Measurements from ENCODE around the gene KBTBD6. TPM values are rescaled to one million over a fixed set of nuclear protein-coding genes. Genes with fewer than 3 reads are reported as not detected.
"Not testable (repeated sequence)": the region's sequence is repeated elsewhere in the genome, so short reads cannot be mapped to it uniquely, and the experiment has no call there.

The KBTBD6 gene, protein sequence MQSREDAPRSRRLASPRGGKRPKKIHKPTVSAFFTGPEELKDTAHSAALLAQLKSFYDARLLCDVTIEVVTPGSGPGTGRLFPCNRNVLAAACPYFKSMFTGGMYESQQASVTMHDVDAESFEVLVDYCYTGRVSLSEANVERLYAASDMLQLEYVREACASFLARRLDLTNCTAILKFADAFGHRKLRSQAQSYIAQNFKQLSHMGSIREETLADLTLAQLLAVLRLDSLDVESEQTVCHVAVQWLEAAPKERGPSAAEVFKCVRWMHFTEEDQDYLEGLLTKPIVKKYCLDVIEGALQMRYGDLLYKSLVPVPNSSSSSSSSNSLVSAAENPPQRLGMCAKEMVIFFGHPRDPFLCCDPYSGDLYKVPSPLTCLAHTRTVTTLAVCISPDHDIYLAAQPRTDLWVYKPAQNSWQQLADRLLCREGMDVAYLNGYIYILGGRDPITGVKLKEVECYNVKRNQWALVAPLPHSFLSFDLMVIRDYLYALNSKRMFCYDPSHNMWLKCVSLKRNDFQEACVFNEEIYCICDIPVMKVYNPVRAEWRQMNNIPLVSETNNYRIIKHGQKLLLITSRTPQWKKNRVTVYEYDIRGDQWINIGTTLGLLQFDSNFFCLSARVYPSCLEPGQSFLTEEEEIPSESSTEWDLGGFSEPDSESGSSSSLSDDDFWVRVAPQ
- total RNA-seq: 12.5 TPM

GRCh38 chr13:41132512-41133152 is at the start of gene KBTBD6:
TSS of gene KBTBD6 (minus strand) at chr13:41132802. CDS start at chr13:41132511, 291 bp downstream.
- Histone ChIP-seq H3K9ac (ENCODE audit: low read depth in 1 of 3, low read length in 3 of 3) (peak within 1 kb of the TSS; percentile 81 to 83 (median 82)), H3K4me1 (ENCODE audit: control insufficient read depth in 3 of 3, insufficient read depth in 3 of 3, low read length in 3 of 3) (peaks cover 21 to 33% (median 33%) of the 10 kb centered on the region in 3 donors), H3K27me3 (ENCODE audit: control insufficient read depth in 3 of 3, insufficient read depth in 3 of 3, low read length in 3 of 3) (no peaks in the 10 kb centered on the region), H3K36me3 (ENCODE audit: control insufficient read depth in 3 of 3, insufficient read depth in 3 of 3, low read length in 3 of 3) (peaks cover 0 to 2% (median 0%) of the 10 kb centered on the region in 3 donors), H3K27ac (ENCODE audit: low read depth, low read length) (peak within 1 kb of the TSS; percentile 84), H3K4me3 (ENCODE audit: low read length in 3 of 3) (peak within 1 kb of the TSS; percentile 90 to 94 (median 91)), H3K9me3 (ENCODE audit: control insufficient read depth in 3 of 3, low read length in 3 of 3) (no peaks in the 10 kb centered on the region)

- H3K36me3 ChIP-seq (ENCODE audit: control insufficient read depth in 3 of 3, insufficient read depth in 3 of 3, low read length in 3 of 3): no peaks in the 10 kb centered on the region
- no peak overlapping the region for H3K4me3 ChIP-seq (ENCODE audit: low read length in 3 of 3)
- H3K9me3 ChIP-seq (ENCODE audit: control insufficient read depth in 3 of 3, low read length in 3 of 3): no peaks in the 10 kb centered on the region
- H3K27ac ChIP-seq (ENCODE audit: low read depth, low read length): no peak overlapping the region
- no peak overlapping the region for H3K9ac ChIP-seq (ENCODE audit: low read depth in 1 of 3, low read length in 3 of 3)
- no peaks in the 10 kb centered on the region for H3K4me1 ChIP-seq (ENCODE audit: control insufficient read depth in 3 of 3, insufficient read depth in 3 of 3, low read length in 3 of 3)
- H3K27me3 ChIP-seq (ENCODE audit: control insufficient read depth in 3 of 3, insufficient read depth in 3 of 3, low read length in 3 of 3): no peaks in the 10 kb centered on the region
These were observed 49.6 kb upstream of the KBTBD6 start for GRCh38 chr13:41182231-41182630.

GRCh38 chr13:41179593-41180250 is 47.1 kb upstream of the KBTBD6 start:
- no peaks in the 10 kb centered on the region for H3K4me1 ChIP-seq (ENCODE audit: control insufficient read depth in 3 of 3, insufficient read depth in 3 of 3, low read length in 3 of 3)
- no peak overlapping the region for H3K27ac ChIP-seq (ENCODE audit: low read depth, low read length)
- H3K9ac ChIP-seq (ENCODE audit: low read depth in 1 of 3, low read length in 3 of 3): no peak overlapping the region
- H3K36me3 ChIP-seq (ENCODE audit: control insufficient read depth in 3 of 3, insufficient read depth in 3 of 3, low read length in 3 of 3): no peaks in the 10 kb centered on the region
- no peaks in the 10 kb centered on the region for H3K27me3 ChIP-seq (ENCODE audit: control insufficient read depth in 3 of 3, insufficient read depth in 3 of 3, low read length in 3 of 3)
- no peak overlapping the region for H3K4me3 ChIP-seq (ENCODE audit: low read length in 3 of 3)
- no peaks in the 10 kb centered on the region for H3K9me3 ChIP-seq (ENCODE audit: control insufficient read depth in 3 of 3, low read length in 3 of 3)

DNA sequence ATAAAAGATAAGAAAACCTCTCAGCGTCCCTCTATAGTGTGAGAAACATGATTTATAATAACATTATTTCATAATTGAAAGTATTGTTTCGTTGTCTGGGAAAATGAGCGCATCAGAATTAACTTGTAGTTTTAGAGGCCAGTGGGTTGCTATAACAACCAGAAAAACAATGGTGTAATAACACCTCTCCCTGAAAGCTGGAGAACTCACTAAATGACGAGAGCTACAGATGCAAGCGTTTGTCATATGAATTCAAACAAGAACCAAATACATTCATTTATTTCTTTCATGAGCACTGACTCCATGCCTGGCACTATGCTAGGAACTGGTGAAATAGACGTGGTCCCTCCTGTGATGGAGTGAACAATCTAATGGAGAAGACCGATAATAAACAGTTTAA is 45.4 kb upstream of the KBTBD6 start:
- no peak overlapping the region for H3K27ac ChIP-seq (ENCODE audit: low read depth, low read length)
- H3K27me3 ChIP-seq (ENCODE audit: control insufficient read depth in 3 of 3, insufficient read depth in 3 of 3, low read length in 3 of 3): no peaks in the 10 kb centered on the region

GRCh38 chr13:41177616-41178015 is 45.0 kb upstream of the KBTBD6 start:
- Histone ChIP-seq H3K9ac (ENCODE audit: low read depth in 1 of 3, low read length in 3 of 3) (no peak overlapping the region), H3K4me3 (ENCODE audit: low read length in 3 of 3) (no peak overlapping the region), H3K4me1 (ENCODE audit: control insufficient read depth in 3 of 3, insufficient read depth in 3 of 3, low read length in 3 of 3) (no peaks in the 10 kb centered on the region), H3K27ac (ENCODE audit: low read depth, low read length) (no peak overlapping the region), H3K9me3 (ENCODE audit: control insufficient read depth in 3 of 3, low read length in 3 of 3) (no peaks in the 10 kb centered on the region), H3K36me3 (ENCODE audit: control insufficient read depth in 3 of 3, insufficient read depth in 3 of 3, low read length in 3 of 3) (no peaks in the 10 kb centered on the region), H3K27me3 (ENCODE audit: control insufficient read depth in 3 of 3, insufficient read depth in 3 of 3, low read length in 3 of 3) (no peaks in the 10 kb centered on the region)

More for the DNA sequence above, 45.4 kb upstream of the KBTBD6 start:
- Histone ChIP-seq H3K4me1 (ENCODE audit: control insufficient read depth in 3 of 3, insufficient read depth in 3 of 3, low read length in 3 of 3) (no peaks in the 10 kb centered on the region), H3K36me3 (ENCODE audit: control insufficient read depth in 3 of 3, insufficient read depth in 3 of 3, low read length in 3 of 3) (no peaks in the 10 kb centered on the region), H3K9ac (ENCODE audit: low read depth in 1 of 3, low read length in 3 of 3) (no peak overlapping the region), H3K4me3 (ENCODE audit: low read length in 3 of 3) (no peak overlapping the region), H3K9me3 (ENCODE audit: control insufficient read depth in 3 of 3, low read length in 3 of 3) (no peaks in the 10 kb centered on the region)

DNA sequence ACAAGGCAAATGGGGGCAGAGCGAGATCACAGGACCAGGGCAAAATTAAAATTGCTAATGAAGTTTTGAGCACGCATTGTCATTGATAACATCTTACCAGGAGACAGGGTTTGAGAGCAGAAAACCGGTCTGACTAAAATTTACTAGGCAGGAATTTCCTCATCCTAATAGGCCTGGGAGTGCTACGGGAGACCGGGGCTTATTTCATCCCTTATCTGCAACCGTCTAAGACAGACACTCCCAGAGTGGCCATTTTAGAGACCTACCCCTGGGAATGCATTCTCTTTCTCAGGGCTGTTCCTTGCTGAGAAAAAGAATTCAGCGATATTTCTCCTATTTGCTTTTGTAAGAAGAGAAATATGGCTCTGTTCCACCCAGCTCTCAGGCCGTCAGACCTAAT is 43.0 kb upstream of the KBTBD6 start:
- not testable (repeated sequence) for H3K9me3 ChIP-seq (ENCODE audit: control insufficient read depth in 3 of 3, low read length in 3 of 3); H3K9ac ChIP-seq (ENCODE audit: low read depth in 1 of 3, low read length in 3 of 3); H3K27me3 ChIP-seq (ENCODE audit: control insufficient read depth in 3 of 3, insufficient read depth in 3 of 3, low read length in 3 of 3); H3K36me3 ChIP-seq (ENCODE audit: control insufficient read depth in 3 of 3, insufficient read depth in 3 of 3, low read length in 3 of 3); H3K27ac ChIP-seq (ENCODE audit: low read depth, low read length); H3K4me3 ChIP-seq (ENCODE audit: low read length in 3 of 3); H3K4me1 ChIP-seq (ENCODE audit: control insufficient read depth in 3 of 3, insufficient read depth in 3 of 3, low read length in 3 of 3)

GRCh38 chr13:41162151-41162550 is 29.5 kb upstream of the KBTBD6 start:
- Histone ChIP-seq H3K4me3 (ENCODE audit: low read length in 3 of 3) (no peak overlapping the region), H3K27me3 (ENCODE audit: control insufficient read depth in 3 of 3, insufficient read depth in 3 of 3, low read length in 3 of 3) (no peaks in the 10 kb centered on the region), H3K36me3 (ENCODE audit: control insufficient read depth in 3 of 3, insufficient read depth in 3 of 3, low read length in 3 of 3) (peaks cover 0 to 12% (median 2%) of the 10 kb centered on the region in 3 donors), H3K27ac (ENCODE audit: low read depth, low read length) (no peak overlapping the region), H3K9ac (ENCODE audit: low read depth in 1 of 3, low read length in 3 of 3) (no peak overlapping the region), H3K9me3 (ENCODE audit: control insufficient read depth in 3 of 3, low read length in 3 of 3) (no peaks in the 10 kb centered on the region), H3K4me1 (ENCODE audit: control insufficient read depth in 3 of 3, insufficient read depth in 3 of 3, low read length in 3 of 3) (no peaks in the 10 kb centered on the region)

DNA sequence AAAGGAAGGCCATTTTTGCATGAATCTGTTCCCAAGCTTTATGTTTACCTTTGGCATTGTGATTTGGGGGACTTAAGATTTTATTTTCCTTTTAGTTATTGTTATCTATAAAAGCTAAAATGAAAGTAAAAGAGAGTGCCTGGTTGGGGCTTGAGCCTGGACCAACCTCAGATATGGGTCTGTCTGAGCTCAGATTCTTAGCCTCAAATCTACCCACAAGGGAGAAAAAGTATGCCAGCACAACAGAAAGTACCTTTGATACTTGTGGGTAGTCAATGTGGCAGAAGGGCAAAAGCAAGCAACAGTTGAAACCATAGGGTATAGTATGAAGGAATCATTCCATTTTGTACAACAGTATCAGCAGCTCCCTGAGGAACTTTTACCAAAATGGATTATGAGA is 26.6 kb upstream of the KBTBD6 start:
- Histone ChIP-seq H3K36me3 (ENCODE audit: control insufficient read depth in 3 of 3, insufficient read depth in 3 of 3, low read length in 3 of 3) (peaks cover 0 to 12% (median 2%) of the 10 kb centered on the region in 3 donors), H3K9ac (ENCODE audit: low read depth in 1 of 3, low read length in 3 of 3) (no peak overlapping the region), H3K27me3 (ENCODE audit: control insufficient read depth in 3 of 3, insufficient read depth in 3 of 3, low read length in 3 of 3) (no peaks in the 10 kb centered on the region), H3K4me1 (ENCODE audit: control insufficient read depth in 3 of 3, insufficient read depth in 3 of 3, low read length in 3 of 3) (no peaks in the 10 kb centered on the region), H3K4me3 (ENCODE audit: low read length in 3 of 3) (no peak overlapping the region), H3K27ac (ENCODE audit: low read depth, low read length) (no peak overlapping the region), H3K9me3 (ENCODE audit: control insufficient read depth in 3 of 3, low read length in 3 of 3) (no peaks in the 10 kb centered on the region)

GRCh38 chr13:41157048-41157717 is 24.6 kb upstream of the KBTBD6 start:
- Histone ChIP-seq H3K27ac (ENCODE audit: low read depth, low read length) (no peak overlapping the region), H3K27me3 (ENCODE audit: control insufficient read depth in 3 of 3, insufficient read depth in 3 of 3, low read length in 3 of 3) (no peaks in the 10 kb centered on the region), H3K9ac (ENCODE audit: low read depth in 1 of 3, low read length in 3 of 3) (no peak overlapping the region), H3K4me3 (ENCODE audit: low read length in 3 of 3) (no peak overlapping the region), H3K9me3 (ENCODE audit: control insufficient read depth in 3 of 3, low read length in 3 of 3) (peaks cover 0 to under 1% (median 0%) of the 10 kb centered on the region in 3 donors), H3K4me1 (ENCODE audit: control insufficient read depth in 3 of 3, insufficient read depth in 3 of 3, low read length in 3 of 3) (no peaks in the 10 kb centered on the region), H3K36me3 (ENCODE audit: control insufficient read depth in 3 of 3, insufficient read depth in 3 of 3, low read length in 3 of 3) (peaks cover 0 to under 1% (median 0%) of the 10 kb centered on the region in 3 donors)

All from skeletal muscle tissue (tissue), 4 donors.